ENCODE results near the gene HEXB.

HEXB gene

DNA sequence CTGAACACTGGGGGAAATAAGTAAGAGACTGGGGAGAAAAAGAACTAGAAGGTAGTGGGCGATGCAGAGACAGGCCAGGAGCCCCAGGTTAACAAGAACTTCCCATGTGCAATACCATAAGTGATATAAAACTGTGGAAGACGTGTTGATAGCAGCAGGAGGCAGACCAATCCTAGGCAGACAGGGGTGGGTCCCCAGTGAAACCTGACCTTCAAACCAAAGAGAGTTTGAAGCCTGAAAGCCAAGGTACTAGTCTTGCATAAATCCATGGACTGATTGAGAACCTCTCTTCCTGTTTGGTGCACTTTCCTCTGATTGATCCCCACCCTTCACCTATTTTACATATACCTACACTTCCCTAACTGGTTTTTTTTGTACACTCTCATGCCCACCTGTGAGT is 15.2 kb upstream of the HEXB start (continued):
- no peak for TF ChIP-seq YY1 (tag by site-specific recombination; IDR thresholded peaks at IDR 0.05)
- no peak for TF ChIP-seq MYNN (tag by site-specific recombination; IDR thresholded peaks at IDR 0.05; ENCODE audit: borderline replicate concordance)

DNA sequence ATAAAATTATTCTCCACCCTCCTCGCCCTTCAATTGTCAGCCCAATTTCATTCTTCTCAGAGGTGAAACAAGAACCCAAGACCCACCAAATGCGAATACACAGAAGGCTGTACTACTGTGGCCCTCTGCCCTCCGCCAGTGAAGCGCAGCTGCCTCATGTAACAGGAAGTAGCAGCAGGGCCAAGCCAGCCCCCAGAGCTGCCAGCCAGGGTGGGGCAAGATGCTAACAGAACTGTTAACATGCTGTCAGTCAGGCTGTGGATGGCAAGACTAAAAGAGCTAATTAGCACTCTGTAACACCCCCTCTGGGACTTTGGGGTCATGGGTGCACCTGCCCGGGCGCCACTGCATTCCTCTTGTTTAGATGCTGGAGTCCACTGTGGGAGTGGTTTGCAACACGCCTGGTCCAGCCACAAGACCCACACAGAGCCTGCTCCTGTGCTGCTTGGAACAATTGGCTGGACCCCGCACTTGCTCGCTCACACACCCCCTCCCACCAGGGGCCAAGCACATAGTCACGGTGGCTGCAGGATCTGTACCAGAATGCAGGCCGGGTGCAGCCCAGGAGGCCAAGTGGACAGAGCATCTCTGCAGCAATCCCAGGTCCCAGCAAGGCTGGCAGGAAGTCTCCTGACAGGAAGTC is 14.5 kb upstream of the HEXB start:
- ChIA-PET CTCF (interaction anchor here (0.5 kb wide), 1 partner anchor 9 kb away, joined by 3 read pairs; no protein-coding TSS in a partner anchor), POLR2A (no interaction called here)
- Histone ChIP-seq H3K27ac (ENCODE audit: extremely low read depth, low read depth, low read length) (no peak overlapping the region), H3K36me3 (ENCODE audit: control insufficient read depth in 2 of 2, insufficient read depth in 1 of 2, low read length in 2 of 2) (no peaks in the 10 kb centered on the region), H3K9me3 (ENCODE audit: control insufficient read depth, insufficient read depth, low read depth, low read length) (no peaks in the 10 kb centered on the region), H3K4me1 (ENCODE audit: control insufficient read depth, insufficient read depth, low read length) (no peaks in the 10 kb centered on the region; the same call in none of the 2 replicates), H3K4me3 (ENCODE audit: low read depth, low read length) (no peak overlapping the region)
- TF ChIP-seq, protein P1, sequence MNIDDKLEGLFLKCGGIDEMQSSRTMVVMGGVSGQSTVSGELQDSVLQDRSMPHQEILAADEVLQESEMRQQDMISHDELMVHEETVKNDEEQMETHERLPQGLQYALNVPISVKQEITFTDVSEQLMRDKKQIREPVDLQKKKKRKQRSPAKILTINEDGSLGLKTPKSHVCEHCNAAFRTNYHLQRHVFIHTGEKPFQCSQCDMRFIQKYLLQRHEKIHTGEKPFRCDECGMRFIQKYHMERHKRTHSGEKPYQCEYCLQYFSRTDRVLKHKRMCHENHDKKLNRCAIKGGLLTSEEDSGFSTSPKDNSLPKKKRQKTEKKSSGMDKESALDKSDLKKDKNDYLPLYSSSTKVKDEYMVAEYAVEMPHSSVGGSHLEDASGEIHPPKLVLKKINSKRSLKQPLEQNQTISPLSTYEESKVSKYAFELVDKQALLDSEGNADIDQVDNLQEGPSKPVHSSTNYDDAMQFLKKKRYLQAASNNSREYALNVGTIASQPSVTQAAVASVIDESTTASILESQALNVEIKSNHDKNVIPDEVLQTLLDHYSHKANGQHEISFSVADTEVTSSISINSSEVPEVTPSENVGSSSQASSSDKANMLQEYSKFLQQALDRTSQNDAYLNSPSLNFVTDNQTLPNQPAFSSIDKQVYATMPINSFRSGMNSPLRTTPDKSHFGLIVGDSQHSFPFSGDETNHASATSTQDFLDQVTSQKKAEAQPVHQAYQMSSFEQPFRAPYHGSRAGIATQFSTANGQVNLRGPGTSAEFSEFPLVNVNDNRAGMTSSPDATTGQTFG (tag by site-specific recombination; IDR thresholded peaks at IDR 0.05; ENCODE audit: borderline replicate concordance) = no peak
- TF ChIP-seq OVOL3 (tag by site-specific recombination; IDR thresholded peaks at IDR 0.05) (no peak), ZNF664 (tag by site-specific recombination; IDR thresholded peaks at IDR 0.05) (no peak), ZNF248 (tag by site-specific recombination; IDR thresholded peaks at IDR 0.05) (no peak), SCRT1 (tag by site-specific recombination; IDR thresholded peaks at IDR 0.05; ENCODE audit: borderline replicate concordance) (no peak), ZNF433 (tag by site-specific recombination; IDR thresholded peaks at IDR 0.05; ENCODE audit: low read depth) (no peak), WT1 (tag by site-specific recombination; IDR thresholded peaks at IDR 0.05) (no peak)

DNA sequence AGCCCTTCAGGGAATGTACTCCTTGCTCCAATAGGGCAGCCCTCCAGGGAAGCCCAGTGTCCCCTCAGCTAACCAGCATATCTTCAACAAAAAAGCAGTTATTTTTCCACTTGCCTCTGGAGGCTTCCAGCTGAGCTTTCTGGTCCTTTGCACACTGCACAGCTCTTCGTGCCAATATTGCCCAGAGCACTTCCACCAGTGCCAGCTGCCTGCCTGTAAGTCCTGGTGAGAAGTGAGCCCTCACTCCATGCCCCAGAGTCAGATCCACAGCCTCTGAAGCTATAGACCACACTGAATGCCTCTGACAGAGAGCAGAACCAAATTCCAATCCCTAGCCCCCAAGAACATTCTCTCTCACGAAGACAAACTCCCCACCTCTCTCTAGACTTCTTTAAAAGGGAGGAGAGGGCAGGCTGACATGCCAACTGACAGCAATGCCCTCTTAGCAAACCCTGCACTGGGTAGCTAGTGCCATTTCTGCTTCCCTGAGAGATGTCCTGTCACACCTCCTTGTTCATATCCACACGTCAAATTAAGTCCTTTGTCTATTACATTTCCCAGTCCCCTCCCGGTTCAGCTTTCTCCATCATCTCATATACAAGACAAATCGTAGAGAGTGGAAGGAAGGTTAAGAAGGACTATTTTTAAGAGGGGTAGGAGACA is 12.7 kb upstream of the HEXB start:
- no peak overlapping the region for H3K4me3 ChIP-seq (ENCODE audit: low read depth, low read length)
- no peaks in the 10 kb centered on the region for H3K9me3 ChIP-seq (ENCODE audit: control insufficient read depth, insufficient read depth, low read depth, low read length)
- H3K27ac ChIP-seq (ENCODE audit: extremely low read depth, low read depth, low read length) = no peak overlapping the region
- CTCF ChIA-PET = interaction anchor here (0.6 to 3.1 kb wide), 6 partner anchors 9 to 673 kb away, joined by 3 to 23 read pairs (median 4); no protein-coding TSS in a partner anchor
- POLR2A ChIA-PET = no interaction called here
- H3K36me3 ChIP-seq (ENCODE audit: control insufficient read depth in 2 of 2, insufficient read depth in 1 of 2, low read length in 2 of 2) = no peaks in the 10 kb centered on the region
- no peaks in the 10 kb centered on the region for H3K4me1 ChIP-seq (ENCODE audit: control insufficient read depth, insufficient read depth, low read length)
- TF ChIP-seq PRDM1 (tag by site-specific recombination; IDR thresholded peaks at IDR 0.05) = no peak
- no peak for TF ChIP-seq ZNF121 (tag by site-specific recombination; IDR thresholded peaks at IDR 0.05)
- no peak for TF ChIP-seq EGR2 (tag by site-specific recombination; IDR thresholded peaks at IDR 0.05; ENCODE audit: low read depth)
- TF ChIP-seq ZBTB20 (tag by site-specific recombination; IDR thresholded peaks at IDR 0.05) = no peak
- TF ChIP-seq, protein P2, sequence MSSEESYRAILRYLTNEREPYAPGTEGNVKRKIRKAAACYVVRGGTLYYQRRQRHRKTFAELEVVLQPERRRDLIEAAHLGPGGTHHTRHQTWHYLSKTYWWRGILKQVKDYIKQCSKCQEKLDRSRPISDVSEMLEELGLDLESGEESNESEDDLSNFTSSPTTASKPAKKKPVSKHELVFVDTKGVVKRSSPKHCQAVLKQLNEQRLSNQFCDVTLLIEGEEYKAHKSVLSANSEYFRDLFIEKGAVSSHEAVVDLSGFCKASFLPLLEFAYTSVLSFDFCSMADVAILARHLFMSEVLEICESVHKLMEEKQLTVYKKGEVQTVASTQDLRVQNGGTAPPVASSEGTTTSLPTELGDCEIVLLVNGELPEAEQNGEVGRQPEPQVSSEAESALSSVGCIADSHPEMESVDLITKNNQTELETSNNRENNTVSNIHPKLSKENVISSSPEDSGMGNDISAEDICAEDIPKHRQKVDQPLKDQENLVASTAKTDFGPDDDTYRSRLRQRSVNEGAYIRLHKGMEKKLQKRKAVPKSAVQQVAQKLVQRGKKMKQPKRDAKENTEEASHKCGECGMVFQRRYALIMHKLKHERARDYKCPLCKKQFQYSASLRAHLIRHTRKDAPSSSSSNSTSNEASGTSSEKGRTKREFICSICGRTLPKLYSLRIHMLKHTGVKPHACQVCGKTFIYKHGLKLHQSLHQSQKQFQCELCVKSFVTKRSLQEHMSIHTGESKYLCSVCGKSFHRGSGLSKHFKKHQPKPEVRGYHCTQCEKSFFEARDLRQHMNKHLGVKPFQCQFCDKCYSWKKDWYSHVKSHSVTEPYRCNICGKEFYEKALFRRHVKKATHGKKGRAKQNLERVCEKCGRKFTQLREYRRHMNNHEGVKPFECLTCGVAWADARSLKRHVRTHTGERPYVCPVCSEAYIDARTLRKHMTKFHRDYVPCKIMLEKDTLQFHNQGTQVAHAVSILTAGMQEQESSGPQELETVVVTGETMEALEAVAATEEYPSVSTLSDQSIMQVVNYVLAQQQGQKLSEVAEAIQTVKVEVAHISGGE (tag by site-specific recombination; conservative IDR thresholded peaks at IDR 0.05; ENCODE audit: low read depth) = no peak
- TF ChIP-seq ZNF433 (tag by site-specific recombination; IDR thresholded peaks at IDR 0.05; ENCODE audit: low read depth) = no peak
- TF ChIP-seq GLIS2 (tag by site-specific recombination; IDR thresholded peaks at IDR 0.05) = no peak
- no peak for TF ChIP-seq ZNF311 (tag by site-specific recombination; IDR thresholded peaks at IDR 0.05; ENCODE audit: borderline replicate concordance)
- no peak for TF ChIP-seq GFI1B (tag by site-specific recombination; IDR thresholded peaks at IDR 0.05)
- no peak for TF ChIP-seq ZBTB8A (tag by site-specific recombination; IDR thresholded peaks at IDR 0.05)
- TF ChIP-seq, protein P3, sequence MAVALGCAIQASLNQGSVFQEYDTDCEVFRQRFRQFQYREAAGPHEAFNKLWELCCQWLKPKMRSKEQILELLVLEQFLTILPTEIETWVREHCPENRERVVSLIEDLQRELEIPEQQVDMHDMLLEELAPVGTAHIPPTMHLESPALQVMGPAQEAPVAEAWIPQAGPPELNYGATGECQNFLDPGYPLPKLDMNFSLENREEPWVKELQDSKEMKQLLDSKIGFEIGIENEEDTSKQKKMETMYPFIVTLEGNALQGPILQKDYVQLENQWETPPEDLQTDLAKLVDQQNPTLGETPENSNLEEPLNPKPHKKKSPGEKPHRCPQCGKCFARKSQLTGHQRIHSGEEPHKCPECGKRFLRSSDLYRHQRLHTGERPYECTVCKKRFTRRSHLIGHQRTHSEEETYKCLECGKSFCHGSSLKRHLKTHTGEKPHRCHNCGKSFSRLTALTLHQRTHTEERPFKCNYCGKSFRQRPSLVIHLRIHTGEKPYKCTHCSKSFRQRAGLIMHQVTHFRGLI (tag by site-specific recombination; IDR thresholded peaks at IDR 0.05) = no peak
- no peak for TF ChIP-seq ZNF510 (tag by site-specific recombination; IDR thresholded peaks at IDR 0.05; ENCODE audit: insufficient replicate concordance)
- TF ChIP-seq ZNF473 (tag by site-specific recombination; IDR thresholded peaks at IDR 0.05) = no peak
- TF ChIP-seq ZNF175 (tag by site-specific recombination; IDR thresholded peaks at IDR 0.05) = no peak
- TF ChIP-seq, protein P4, sequence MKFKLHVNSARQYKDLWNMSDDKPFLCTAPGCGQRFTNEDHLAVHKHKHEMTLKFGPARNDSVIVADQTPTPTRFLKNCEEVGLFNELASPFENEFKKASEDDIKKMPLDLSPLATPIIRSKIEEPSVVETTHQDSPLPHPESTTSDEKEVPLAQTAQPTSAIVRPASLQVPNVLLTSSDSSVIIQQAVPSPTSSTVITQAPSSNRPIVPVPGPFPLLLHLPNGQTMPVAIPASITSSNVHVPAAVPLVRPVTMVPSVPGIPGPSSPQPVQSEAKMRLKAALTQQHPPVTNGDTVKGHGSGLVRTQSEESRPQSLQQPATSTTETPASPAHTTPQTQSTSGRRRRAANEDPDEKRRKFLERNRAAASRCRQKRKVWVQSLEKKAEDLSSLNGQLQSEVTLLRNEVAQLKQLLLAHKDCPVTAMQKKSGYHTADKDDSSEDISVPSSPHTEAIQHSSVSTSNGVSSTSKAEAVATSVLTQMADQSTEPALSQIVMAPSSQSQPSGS (tag by site-specific recombination; IDR thresholded peaks at IDR 0.05; ENCODE audit: low read depth) = no peak
- TF ChIP-seq TRIM28 (IDR thresholded peaks at IDR 0.05; ENCODE audit: borderline replicate concordance, low read length) = no peak
